OCI-LY7 (cell line): Measurements from ENCODE around the gene SMIM35. TPM values are rescaled to one million over a fixed set of nuclear protein-coding genes. Genes with fewer than 3 reads are reported as not detected.

Source experiments
- BruUV-seq: library from RNA; stranded (reverse); fragments of 400-500 nt; replicated peaks from 2 replicates; lab custom pipeline; 2021; lab: Mats Ljungman, UMichigan
- CTCF ChIA-PET: fragments of 300-600 bp; sonication (Branson Sonifier 250); formaldehyde crosslinking; loops from one replicate; lab custom pipeline; 2022; ENCODE audit warnings: antibody characterized with exemption; ENCODE audit not compliant: unreplicated experiment; lab: Charles Lee
- POLR2A ChIA-PET: fragments of 300-600 bp; sonication (Branson Sonifier 250); formaldehyde crosslinking; loops from one replicate; lab custom pipeline; 2022; ENCODE audit warnings: antibody characterized with exemption; lab: Charles Lee
- DNase-seq: peaks from one replicate; pipeline ENCODE4 v3.0.0-alpha.2; 2015; ENCODE audit warnings: low spot score
- H2AFZ ChIP-seq: fragments of 200-600 bp; sonication (generic), shearing (Covaris generic); 2 replicates; pipeline ENCODE4 v1.6.1; 2014; ENCODE audit warnings: mild to moderate bottlenecking, antibody characterized with exemption, low read length, moderate library complexity
- H3K27ac ChIP-seq: fragments of 200-600 bp; sonication (generic); 2 replicates; pipeline ENCODE4 v1.5.1; 2014; ENCODE audit warnings: mixed run types, low read depth, mild to moderate bottlenecking, moderate library complexity, low read length, inconsistent platforms; ENCODE audit not compliant: poor library complexity, severe bottlenecking
- H3K36me3 ChIP-seq: fragments of 200-600 bp; sonication (generic); 2 replicates; pipeline ENCODE4 v1.6.1; 2014; ENCODE audit warnings: mild to moderate bottlenecking, antibody characterized with exemption, low read length, moderate library complexity, mixed read lengths; ENCODE audit not compliant: insufficient read depth
- H3K4me1 ChIP-seq: fragments of 200-600 bp; sonication (generic); 2 replicates; pipeline ENCODE4 v1.5.1; 2014; ENCODE audit warnings: mild to moderate bottlenecking, low read length; ENCODE audit not compliant: insufficient read depth, poor library complexity, severe bottlenecking
- H3K4me2 ChIP-seq: fragments of 200-600 bp; sonication (generic); 2 replicates; pipeline ENCODE4 v1.6.1; 2014; ENCODE audit warnings: mild to moderate bottlenecking, low read length
- H3K4me3 ChIP-seq: fragments of 200-600 bp; sonication (generic); 2 replicates; pipeline ENCODE4 v1.5.1; 2014; ENCODE audit warnings: mild to moderate bottlenecking, low read depth, low read length; ENCODE audit not compliant: poor library complexity, severe bottlenecking
- H3K79me2 ChIP-seq: fragments of 200-600 bp; sonication (generic); 2 replicates; pipeline ENCODE4 v1.6.1; 2016; ENCODE audit warnings: low read depth, mild to moderate bottlenecking, low read length, moderate library complexity, mixed read lengths; ENCODE audit not compliant: insufficient read depth
- H3K9me2 ChIP-seq: fragments of 200-600 bp; sonication (generic); 2 replicates; pipeline ENCODE4 v1.6.1; 2016; ENCODE audit warnings: mild to moderate bottlenecking, low read length, mixed read lengths; ENCODE audit not compliant: insufficient read depth
- H3K9me3 ChIP-seq: fragments of 200-600 bp; sonication (generic); 2 replicates; pipeline ENCODE4 v1.6.1; 2014; ENCODE audit warnings: mild to moderate bottlenecking, mixed run types, low read length, mixed read lengths
- H4K20me1 ChIP-seq: fragments of 200-600 bp; sonication (generic); 2 replicates; pipeline ENCODE4 v1.6.1; 2014; ENCODE audit warnings: mild to moderate bottlenecking, antibody characterized with exemption, low read length, moderate library complexity, mixed read lengths; ENCODE audit not compliant: insufficient read depth
- EZH2phosphoT487 ChIP-seq: fragments of 200-600 bp; sonication (generic); IDR thresholded peaks from 2 replicates; pipeline ENCODE4 v1.6.1; 2018; ENCODE audit warnings: low read depth, borderline replicate concordance, mild to moderate bottlenecking, mixed run types, antibody characterized with exemption, low read length, moderate library complexity, mixed read lengths
- intact Hi-C: fragments of 100-400 bp; cut with micrococcal nuclease; formaldehyde crosslinking; loops from one replicate; pipeline ENCODE4 v1.10.0; 2022; ENCODE audit not compliant: unreplicated experiment
- total RNA-seq, 2 experiments: library from RNA; depleted of rRNA in 1 of 2; stranded (reverse); fragments of >200 nt in 1 of 2; shearing (Covaris generic) in 1 of 2; gene quantifications; 2 replicates each; pipeline ENCODE4 v1.2.3, GENCODE V29; 2014 to 2022
- TF ChIP-seq, protein P1 (sequence below): fragments of 200-600 bp; sonication (generic); conservative IDR thresholded peaks from 2 replicates; pipeline ENCODE4 v1.5.1; 2014; ENCODE audit warnings: mild to moderate bottlenecking, antibody characterized with exemption, low read length, moderate library complexity, mixed read lengths

Gene SMIM35
- total RNA-seq, 2 experiments from 2014 or later = 0.06 to 0.67 TPM

DNA sequence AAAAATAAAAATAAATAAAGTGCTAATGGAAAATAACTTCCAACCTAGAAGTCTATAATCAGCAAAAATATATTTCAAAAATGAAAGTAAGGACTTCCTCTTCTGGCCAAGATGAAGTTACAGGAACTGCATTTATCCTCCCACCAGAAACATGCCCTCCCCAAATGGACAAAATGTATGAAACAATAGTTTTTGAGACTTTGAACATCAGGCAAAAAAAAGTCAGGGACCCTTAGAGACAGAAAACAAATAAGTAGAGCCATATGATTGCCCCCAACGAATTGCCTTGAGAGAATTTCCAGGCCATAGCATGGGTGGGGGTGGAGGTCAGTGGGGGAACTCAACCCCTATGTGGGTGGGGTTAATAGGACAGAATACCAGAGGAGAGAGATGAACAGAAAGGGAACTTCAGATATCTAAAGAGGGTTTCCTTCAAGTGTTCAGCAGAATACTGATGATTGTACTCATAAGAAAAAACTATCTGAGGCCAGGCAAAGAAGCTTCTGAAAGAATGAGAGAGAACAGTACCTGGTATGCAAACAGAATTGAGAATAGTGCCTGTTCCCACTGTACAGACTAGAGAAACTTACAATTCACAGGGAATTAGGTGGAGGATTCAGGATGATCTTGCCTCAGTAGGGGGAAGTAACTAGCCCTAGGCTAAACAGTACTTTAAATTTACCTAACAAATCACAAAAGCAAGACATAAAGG, 127.2 kb downstream of the SMIM35 start:
- ChIA-PET CTCF (no interaction called here), POLR2A (interaction anchor here (0.6 kb wide), 1 partner anchor 12 kb away, joined by 8 read pairs; no protein-coding TSS in a partner anchor)
- Histone ChIP-seq H2AFZ (peak overlapping the region; percentile 78), H4K20me1 (no peaks in the 10 kb centered on the region), H3K9me3 (peaks cover 28% of the 10 kb centered on the region; the same call in 1 of the 2 replicates), H3K9me2 (no peaks in the 10 kb centered on the region), H3K4me2 (peak overlapping the region; percentile 56), H3K4me1 (peaks cover 8% of the 10 kb centered on the region), H3K79me2 (no peaks in the 10 kb centered on the region), H3K27ac (no peak overlapping the region), H3K36me3 (no peaks in the 10 kb centered on the region), H3K4me3 (no peak overlapping the region)
- intact Hi-C loops = no loop called here
- DNase-seq = no peak
- TF ChIP-seq EZH2phosphoT487 = no peak
- TF ChIP-seq, protein P1, sequence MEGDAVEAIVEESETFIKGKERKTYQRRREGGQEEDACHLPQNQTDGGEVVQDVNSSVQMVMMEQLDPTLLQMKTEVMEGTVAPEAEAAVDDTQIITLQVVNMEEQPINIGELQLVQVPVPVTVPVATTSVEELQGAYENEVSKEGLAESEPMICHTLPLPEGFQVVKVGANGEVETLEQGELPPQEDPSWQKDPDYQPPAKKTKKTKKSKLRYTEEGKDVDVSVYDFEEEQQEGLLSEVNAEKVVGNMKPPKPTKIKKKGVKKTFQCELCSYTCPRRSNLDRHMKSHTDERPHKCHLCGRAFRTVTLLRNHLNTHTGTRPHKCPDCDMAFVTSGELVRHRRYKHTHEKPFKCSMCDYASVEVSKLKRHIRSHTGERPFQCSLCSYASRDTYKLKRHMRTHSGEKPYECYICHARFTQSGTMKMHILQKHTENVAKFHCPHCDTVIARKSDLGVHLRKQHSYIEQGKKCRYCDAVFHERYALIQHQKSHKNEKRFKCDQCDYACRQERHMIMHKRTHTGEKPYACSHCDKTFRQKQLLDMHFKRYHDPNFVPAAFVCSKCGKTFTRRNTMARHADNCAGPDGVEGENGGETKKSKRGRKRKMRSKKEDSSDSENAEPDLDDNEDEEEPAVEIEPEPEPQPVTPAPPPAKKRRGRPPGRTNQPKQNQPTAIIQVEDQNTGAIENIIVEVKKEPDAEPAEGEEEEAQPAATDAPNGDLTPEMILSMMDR = no peak
- BruUV-seq = no TSS peak

DNA sequence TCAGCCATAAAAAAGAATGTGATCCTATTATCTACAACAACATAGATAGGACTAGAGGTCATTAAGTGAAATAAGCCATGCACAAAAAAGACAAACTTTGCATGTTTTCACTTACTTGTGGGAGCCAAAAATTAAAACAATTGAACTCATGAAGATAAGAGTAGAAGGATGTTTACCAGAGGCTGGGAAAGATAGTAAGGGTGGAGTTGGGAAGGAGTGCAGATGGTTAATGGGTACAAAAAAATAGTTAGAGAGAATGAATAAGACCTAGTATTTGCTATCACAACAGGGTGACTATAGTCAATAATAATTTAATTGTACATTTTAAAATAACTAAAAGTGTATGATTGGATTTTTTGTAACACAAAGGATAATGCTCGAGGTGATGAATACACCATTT, 127.8 kb downstream of the SMIM35 start:
- TF ChIP-seq, protein P1 = no peak
- TF ChIP-seq EZH2phosphoT487 = no peak
- Histone ChIP-seq H4K20me1 (no peaks in the 10 kb centered on the region), H3K36me3 (no peaks in the 10 kb centered on the region), H3K9me2 (no peaks in the 10 kb centered on the region), H3K27ac (no peak overlapping the region), H3K79me2 (no peaks in the 10 kb centered on the region), H3K4me2 (no peak overlapping the region), H3K4me1 (peaks cover 8% of the 10 kb centered on the region), H2AFZ (no peak overlapping the region), H3K4me3 (no peak overlapping the region), H3K9me3 (peaks cover 28% of the 10 kb centered on the region; the same call in 1 of the 2 replicates)
- DNase-seq = no peak
- no TSS peak for BruUV-seq
- ChIA-PET POLR2A (no interaction called here), CTCF (no interaction called here)
- intact Hi-C loops = no loop called here

Other genes with a start within 250 kb of the SMIM35 start
- not detected in 2 replicates for gene FXYD6, start 210.3 kb downstream of the SMIM35 start, total RNA-seq (2014; rRNA removed; shearing (Covaris generic))
- gene FXYD6, start 210.3 kb downstream of the SMIM35 start, total RNA-seq (2022) = not detected in 2 replicates
- 0.33 and 0.79 TPM in 2 replicates for gene TMPRSS13, start 157.6 kb downstream of the SMIM35 start, total RNA-seq (2014; rRNA removed; shearing (Covaris generic))
- 0.85 and 1.1 TPM in 2 replicates for gene TMPRSS13, start 157.6 kb downstream of the SMIM35 start, total RNA-seq (2022)
- gene IL10RA, start 100.6 kb downstream of the SMIM35 start, total RNA-seq (2014; rRNA removed; shearing (Covaris generic)) = 8.2 and 15.7 TPM in 2 replicates
- 18.3 and 25.2 TPM in 2 replicates for gene IL10RA, start 100.6 kb downstream of the SMIM35 start, total RNA-seq (2022)
- gene TMPRSS4, start 9.9 kb downstream of the SMIM35 start, total RNA-seq (2014; rRNA removed; shearing (Covaris generic)) = 0.03 TPM in 1 of 2 replicates, not detected in the other
- not detected in 2 replicates for gene TMPRSS4, start 9.9 kb downstream of the SMIM35 start, total RNA-seq (2022)
- gene SCN4B, start 65.9 kb upstream of the SMIM35 start, total RNA-seq (2014; rRNA removed; shearing (Covaris generic)) = not detected in 2 replicates
- not detected in 2 replicates for gene SCN4B, start 65.9 kb upstream of the SMIM35 start, total RNA-seq (2022)
- 0.06 TPM in 1 of 2 replicates, not detected in the other for gene SCN2B, start 89.7 kb upstream of the SMIM35 start, total RNA-seq (2014; rRNA removed; shearing (Covaris generic))
- gene SCN2B, start 89.7 kb upstream of the SMIM35 start, total RNA-seq (2022) = 0.10 TPM in 1 of 2 replicates, not detected in the other
- 0.73 and 1.4 TPM in 2 replicates for gene JAML, start 138.0 kb upstream of the SMIM35 start, total RNA-seq (2014; rRNA removed; shearing (Covaris generic))
- gene JAML, start 138.0 kb upstream of the SMIM35 start, total RNA-seq (2022) = 0.63 and 0.74 TPM in 2 replicates
- gene MPZL3, start 165.4 kb upstream of the SMIM35 start, total RNA-seq (2014; rRNA removed; shearing (Covaris generic)) = 1.9 and 2.2 TPM in 2 replicates
- 5.8 and 6.9 TPM in 2 replicates for gene MPZL3, start 165.4 kb upstream of the SMIM35 start, total RNA-seq (2022)
- not detected in 2 replicates for gene MPZL2, start 177.3 kb upstream of the SMIM35 start, total RNA-seq (2014; rRNA removed; shearing (Covaris generic))
- gene MPZL2, start 177.3 kb upstream of the SMIM35 start, total RNA-seq (2022) = not detected in 2 replicates
- not detected in 2 replicates for gene CD3E, start 217.8 kb upstream of the SMIM35 start, total RNA-seq (2014; rRNA removed; shearing (Covaris generic))
- gene CD3E, start 217.8 kb upstream of the SMIM35 start, total RNA-seq (2022) = 1.7 and 2.0 TPM in 2 replicates